Measurements from ENCODE around the gene TSC22D2.
A peak's percentile ranks its signal among the peaks of the same experiment; 100 is the strongest.

Gene TSC22D2

DNA sequence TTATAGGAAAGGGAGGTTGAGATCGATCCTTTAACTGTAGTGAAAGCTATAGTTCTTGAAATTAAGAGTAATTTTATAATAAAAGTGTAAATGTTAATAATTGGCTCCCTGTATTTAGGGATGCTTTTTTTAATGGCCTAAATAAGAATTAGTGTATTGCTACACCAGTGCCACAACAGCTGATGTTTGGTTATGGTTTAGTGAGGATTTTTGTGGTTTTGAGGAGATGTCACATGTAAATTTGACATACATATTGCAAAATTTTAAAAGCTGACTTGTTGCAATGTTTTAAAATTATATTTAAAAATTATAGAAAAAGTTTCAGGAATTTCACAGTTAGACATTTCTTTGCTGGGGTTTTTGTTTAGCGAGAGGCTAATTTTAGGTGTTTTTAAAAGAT is 3.9 kb downstream of the TSC22D2 start:
- H3K9ac ChIP-seq (ENCODE audit: low read length) = peak overlapping the region; percentile 88

DNA sequence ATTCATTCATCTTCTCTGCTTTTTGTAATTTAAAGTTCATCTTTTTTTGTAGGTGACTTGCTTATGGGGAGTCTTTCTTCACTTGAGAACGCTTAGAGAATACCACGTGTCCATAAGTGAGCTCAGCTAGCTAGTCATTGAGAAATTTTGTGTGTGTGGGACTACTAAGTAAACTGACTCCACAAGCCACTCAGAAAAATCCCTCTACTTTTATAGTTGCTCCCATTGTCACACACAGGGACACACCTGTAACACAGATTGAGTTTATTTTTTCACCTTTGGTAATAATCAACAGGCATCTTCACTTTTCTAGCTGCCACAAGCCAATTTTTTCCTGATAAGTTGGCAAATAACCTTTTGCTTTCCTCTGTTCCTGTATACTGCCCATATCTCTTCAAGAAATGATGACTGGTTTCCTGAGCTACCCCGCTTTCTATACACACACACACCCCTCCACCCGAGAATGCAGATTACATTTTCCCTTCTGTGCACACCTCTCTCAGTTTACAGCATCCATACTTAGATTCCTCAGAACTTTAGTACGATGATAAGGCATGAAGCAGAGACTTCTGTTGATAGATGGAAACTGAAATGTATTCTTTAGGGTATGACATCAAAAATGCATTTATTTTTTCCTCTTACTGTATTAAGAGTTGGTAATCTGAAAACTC is 4.6 kb downstream of the TSC22D2 start:
- TF ChIP-seq, protein P1, sequence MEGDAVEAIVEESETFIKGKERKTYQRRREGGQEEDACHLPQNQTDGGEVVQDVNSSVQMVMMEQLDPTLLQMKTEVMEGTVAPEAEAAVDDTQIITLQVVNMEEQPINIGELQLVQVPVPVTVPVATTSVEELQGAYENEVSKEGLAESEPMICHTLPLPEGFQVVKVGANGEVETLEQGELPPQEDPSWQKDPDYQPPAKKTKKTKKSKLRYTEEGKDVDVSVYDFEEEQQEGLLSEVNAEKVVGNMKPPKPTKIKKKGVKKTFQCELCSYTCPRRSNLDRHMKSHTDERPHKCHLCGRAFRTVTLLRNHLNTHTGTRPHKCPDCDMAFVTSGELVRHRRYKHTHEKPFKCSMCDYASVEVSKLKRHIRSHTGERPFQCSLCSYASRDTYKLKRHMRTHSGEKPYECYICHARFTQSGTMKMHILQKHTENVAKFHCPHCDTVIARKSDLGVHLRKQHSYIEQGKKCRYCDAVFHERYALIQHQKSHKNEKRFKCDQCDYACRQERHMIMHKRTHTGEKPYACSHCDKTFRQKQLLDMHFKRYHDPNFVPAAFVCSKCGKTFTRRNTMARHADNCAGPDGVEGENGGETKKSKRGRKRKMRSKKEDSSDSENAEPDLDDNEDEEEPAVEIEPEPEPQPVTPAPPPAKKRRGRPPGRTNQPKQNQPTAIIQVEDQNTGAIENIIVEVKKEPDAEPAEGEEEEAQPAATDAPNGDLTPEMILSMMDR (IDR thresholded peaks at IDR 0.05; ENCODE audit: low read depth, low read length) = no peak
- TF ChIP-seq EZH2phosphoT487 (IDR thresholded peaks at IDR 0.05; ENCODE audit: low read depth) = no peak
- Histone ChIP-seq H4K20me1 (ENCODE audit: insufficient read depth, low read length) (peaks cover 86% of the 10 kb centered on the region), H3K4me3 (ENCODE audit: low read length) (peak overlapping the region; percentile 95), H3K27ac (ENCODE audit: low read length) (no peak overlapping the region), H3K9ac (ENCODE audit: low read length) (peak overlapping the region; percentile 88), H3K4me2 (ENCODE audit: low read length) (peak overlapping the region; percentile 72), H3K9me3 (ENCODE audit: insufficient read depth, low read length) (no peaks in the 10 kb centered on the region), H3K79me2 (ENCODE audit: low read length) (peaks cover 88% of the 10 kb centered on the region), H3K36me3 (replicated peaks; ENCODE audit: low read depth, low read length) (peaks cover 48% of the 10 kb centered on the region), H3K4me1 (ENCODE audit: low read length) (peaks cover 19% of the 10 kb centered on the region), H3K27me3 (ENCODE audit: low read depth, low read length) (no peaks in the 10 kb centered on the region), H2AFZ (ENCODE audit: low read depth, low read length) (no peak overlapping the region)

More for the DNA sequence above, 3.9 kb downstream of the TSC22D2 start:
- Histone ChIP-seq H3K4me2 (ENCODE audit: low read length) (peak overlapping the region; percentile 72), H3K4me3 (ENCODE audit: low read length) (peak overlapping the region; percentile 95), H3K27ac (ENCODE audit: low read length) (no peak overlapping the region), H2AFZ (ENCODE audit: low read depth, low read length) (no peak overlapping the region), H3K27me3 (ENCODE audit: low read depth, low read length) (no peaks in the 10 kb centered on the region), H4K20me1 (ENCODE audit: insufficient read depth, low read length) (peaks cover 78% of the 10 kb centered on the region), H3K4me1 (ENCODE audit: low read length) (peaks cover 23% of the 10 kb centered on the region), H3K9me3 (ENCODE audit: insufficient read depth, low read length) (no peaks in the 10 kb centered on the region), H3K36me3 (replicated peaks; ENCODE audit: low read depth, low read length) (peaks cover 43% of the 10 kb centered on the region), H3K79me2 (ENCODE audit: low read length) (peaks cover 81% of the 10 kb centered on the region)
- TF ChIP-seq, protein P1 (IDR thresholded peaks at IDR 0.05; ENCODE audit: low read depth, low read length) = no peak
- no peak for TF ChIP-seq EZH2phosphoT487 (IDR thresholded peaks at IDR 0.05; ENCODE audit: low read depth)

DNA sequence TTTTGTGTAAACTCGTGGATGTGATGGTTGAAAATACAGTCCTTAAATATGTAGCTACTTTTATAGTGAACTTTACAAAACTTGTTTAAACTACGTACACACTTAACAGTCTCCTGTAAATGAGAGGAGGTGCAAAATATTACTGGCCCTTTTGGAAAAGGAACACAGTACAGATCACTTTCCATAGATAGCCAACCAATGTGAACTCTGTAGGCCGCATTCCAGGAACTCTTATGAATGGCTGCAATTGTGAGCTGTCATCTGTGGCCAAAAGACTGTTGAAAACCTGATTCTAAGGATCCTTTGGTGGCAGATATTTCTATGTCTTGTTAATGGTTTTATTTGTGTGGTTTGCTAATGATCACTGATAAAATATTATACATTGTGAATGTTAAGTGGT is 6.2 kb downstream of the TSC22D2 start:
- TF ChIP-seq, protein P1 (IDR thresholded peaks at IDR 0.05; ENCODE audit: low read depth, low read length) = no peak
- TF ChIP-seq EZH2phosphoT487 (IDR thresholded peaks at IDR 0.05; ENCODE audit: low read depth) = no peak
- H3K27ac ChIP-seq (ENCODE audit: low read length) = no peak overlapping the region
- peaks cover 48% of the 10 kb centered on the region for H3K36me3 ChIP-seq (replicated peaks; ENCODE audit: low read depth, low read length)
- peak overlapping the region; percentile 95 for H3K4me3 ChIP-seq (ENCODE audit: low read length)
- H3K4me1 ChIP-seq (ENCODE audit: low read length) = peaks cover 19% of the 10 kb centered on the region
- peak overlapping the region; percentile 72 for H3K4me2 ChIP-seq (ENCODE audit: low read length)
- H4K20me1 ChIP-seq (ENCODE audit: insufficient read depth, low read length) = peaks cover 94% of the 10 kb centered on the region
- peaks cover 100% of the 10 kb centered on the region for H3K79me2 ChIP-seq (ENCODE audit: low read length)
- H3K27me3 ChIP-seq (ENCODE audit: low read depth, low read length) = no peaks in the 10 kb centered on the region
- H3K9ac ChIP-seq (ENCODE audit: low read length) = no peak overlapping the region
- no peak overlapping the region for H2AFZ ChIP-seq (ENCODE audit: low read depth, low read length)
- no peaks in the 10 kb centered on the region for H3K9me3 ChIP-seq (ENCODE audit: insufficient read depth, low read length)

DNA sequence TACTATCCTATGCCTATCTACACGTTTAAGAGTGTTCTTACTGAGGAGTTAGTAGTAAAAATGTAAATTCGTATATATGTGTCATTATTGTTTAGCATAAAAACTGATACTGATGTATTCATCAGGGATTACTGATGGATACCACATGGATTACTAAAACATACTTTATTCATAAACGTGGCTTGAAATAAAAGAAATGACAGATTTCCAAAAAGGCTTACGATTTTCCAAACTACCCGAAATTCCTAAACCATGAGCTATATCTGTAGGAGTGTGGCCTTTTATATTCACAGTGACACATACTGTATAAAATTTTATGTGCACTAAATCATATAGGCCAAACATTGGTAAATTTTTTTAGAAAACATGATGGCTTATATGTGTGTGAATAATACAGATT is 6.9 kb downstream of the TSC22D2 start:
- Histone ChIP-seq H3K9me3 (ENCODE audit: insufficient read depth, low read length) (no peaks in the 10 kb centered on the region), H3K4me1 (ENCODE audit: low read length) (peaks cover 19% of the 10 kb centered on the region), H3K4me3 (ENCODE audit: low read length) (no peak overlapping the region), H3K4me2 (ENCODE audit: low read length) (peak overlapping the region; percentile 72; the same call in 1 of the 2 replicates), H3K27ac (ENCODE audit: low read length) (no peak overlapping the region), H3K79me2 (ENCODE audit: low read length) (peaks cover 100% of the 10 kb centered on the region), H3K36me3 (replicated peaks; ENCODE audit: low read depth, low read length) (peaks cover 48% of the 10 kb centered on the region), H2AFZ (ENCODE audit: low read depth, low read length) (no peak overlapping the region), H4K20me1 (ENCODE audit: insufficient read depth, low read length) (peaks cover 94% of the 10 kb centered on the region), H3K9ac (ENCODE audit: low read length) (no peak overlapping the region), H3K27me3 (ENCODE audit: low read depth, low read length) (no peaks in the 10 kb centered on the region)
- TF ChIP-seq EZH2phosphoT487 (IDR thresholded peaks at IDR 0.05; ENCODE audit: low read depth) = no peak
- TF ChIP-seq, protein P1 (IDR thresholded peaks at IDR 0.05; ENCODE audit: low read depth, low read length) = no peak

Measured in OCI-LY3 (cell line).